GM21447 (cell line): Measurements from ENCODE around the gene KCNS3.

ENCODE experiments used
- ATAC-seq: cut with Tn5 transposase; IDR thresholded peaks from one replicate; pipeline ENCODE4 v1.9.1; 2021; ENCODE audit not compliant: unreplicated experiment

KCNS3 gene

DNA sequence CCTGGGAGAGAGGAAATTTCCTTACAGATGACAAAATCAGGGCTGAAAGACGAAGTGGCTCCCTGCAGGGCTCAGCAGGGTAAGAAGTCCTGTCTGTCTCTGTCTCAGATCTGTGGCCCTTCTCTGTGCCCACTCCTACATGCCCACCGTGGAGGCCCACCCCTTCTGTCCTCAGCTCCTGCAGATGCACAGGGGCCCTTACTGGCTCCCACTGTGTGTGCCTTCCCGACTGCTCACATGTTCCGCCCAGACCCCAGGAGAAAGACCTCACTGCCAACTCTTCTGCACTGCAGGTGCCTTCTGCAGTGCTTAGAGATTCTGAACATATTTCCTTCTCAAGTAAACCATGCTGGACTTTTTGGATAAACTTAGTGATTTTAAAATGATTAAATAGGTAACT, 1.9 kb upstream of the KCNS3 start:
- ATAC-seq, result no peak

DNA sequence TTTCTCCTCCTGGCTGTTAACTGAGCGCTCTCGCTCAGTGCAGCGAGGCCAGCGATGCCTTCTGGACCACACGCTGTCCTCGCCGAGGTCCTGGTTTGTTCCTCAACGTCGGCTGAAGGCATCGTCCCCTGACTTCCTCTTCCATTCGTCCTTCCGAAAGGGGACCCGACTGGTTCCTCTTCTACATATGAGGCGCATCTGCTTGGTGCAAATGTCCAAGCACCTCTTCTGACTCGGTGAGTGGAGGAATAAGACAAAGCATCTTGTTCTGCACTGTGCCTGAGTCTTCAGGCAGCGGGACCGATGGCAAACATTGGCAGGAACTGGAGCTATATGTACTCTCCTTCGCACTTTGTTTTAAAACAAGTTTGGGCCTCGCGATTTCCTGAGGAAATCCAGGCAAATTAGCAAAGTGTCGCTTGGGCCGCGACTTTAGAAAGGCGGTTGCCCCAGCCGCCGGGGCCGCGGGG, 621 bp upstream of the KCNS3 start:
- ATAC-seq, result peak; percentile 29

DNA sequence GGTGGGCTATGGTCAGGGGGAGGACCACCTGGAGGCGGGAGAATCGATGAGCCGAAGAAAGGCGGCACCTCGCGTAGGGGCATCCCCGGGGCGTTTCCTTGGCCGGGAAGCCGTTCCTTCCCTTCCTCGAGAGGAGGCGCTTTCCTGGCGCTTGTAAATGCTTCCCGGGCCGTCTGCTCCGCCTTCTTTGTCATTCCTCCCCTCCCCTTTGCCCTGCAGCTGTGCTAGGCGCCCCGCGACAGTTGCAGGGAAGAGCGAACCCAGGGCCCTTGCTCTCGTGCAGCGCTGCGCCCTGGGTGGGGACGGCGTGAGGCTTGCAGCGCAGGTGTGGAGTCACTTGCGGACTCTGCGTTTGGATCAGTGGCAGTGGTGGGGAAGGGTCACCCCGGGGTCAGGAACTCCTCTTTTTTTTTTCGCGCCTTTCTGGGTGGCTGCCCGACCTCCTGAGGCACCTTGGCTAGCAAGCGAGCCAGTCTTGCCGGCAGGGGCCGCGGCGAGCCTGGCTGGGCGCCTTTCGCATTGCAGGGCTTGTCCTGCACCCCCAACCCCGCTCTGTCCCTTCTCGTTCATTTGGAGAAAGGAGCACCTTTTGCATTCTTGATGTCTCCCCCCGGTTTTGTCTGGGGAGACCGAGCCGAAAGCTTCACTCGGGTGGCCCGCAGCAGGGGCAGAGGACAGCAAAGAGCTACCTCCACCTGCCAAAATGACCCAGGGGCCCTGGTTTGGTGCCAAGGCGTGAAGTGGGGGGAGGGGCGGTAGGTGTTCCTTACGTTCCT, 858 bp downstream of the KCNS3 start:
- ATAC-seq, result peak; percentile 23

GRCh38 chr2:17879913-17880274, 1.4 kb downstream of the KCNS3 start:
- no peak for ATAC-seq

GRCh38 chr2:17892770-17893534, 14.5 kb downstream of the KCNS3 start:
- no peak for ATAC-seq

GRCh38 chr2:17894005-17894404, 15.5 kb downstream of the KCNS3 start:
- ATAC-seq, result no peak

DNA sequence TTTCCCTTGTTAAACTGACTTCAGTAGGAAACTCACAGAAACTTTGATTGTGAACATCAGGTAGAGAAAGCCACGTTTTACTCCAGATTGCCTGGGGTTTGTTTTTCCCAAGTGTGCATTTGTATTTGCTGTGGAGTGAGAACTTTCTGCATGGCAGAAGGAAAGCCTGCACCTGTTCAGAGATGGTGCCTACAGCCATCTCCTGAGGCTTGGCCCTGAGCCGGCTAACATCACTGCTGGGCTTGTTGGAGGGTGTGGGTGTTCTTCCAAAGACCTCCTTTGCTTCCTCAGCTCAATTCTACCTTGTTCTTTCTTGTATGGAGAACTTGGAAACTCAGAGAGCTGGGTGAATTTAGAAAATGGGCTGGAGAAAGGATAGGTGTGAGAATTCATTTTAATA, 16.1 kb downstream of the KCNS3 start:
- ATAC-seq, result no peak

DNA sequence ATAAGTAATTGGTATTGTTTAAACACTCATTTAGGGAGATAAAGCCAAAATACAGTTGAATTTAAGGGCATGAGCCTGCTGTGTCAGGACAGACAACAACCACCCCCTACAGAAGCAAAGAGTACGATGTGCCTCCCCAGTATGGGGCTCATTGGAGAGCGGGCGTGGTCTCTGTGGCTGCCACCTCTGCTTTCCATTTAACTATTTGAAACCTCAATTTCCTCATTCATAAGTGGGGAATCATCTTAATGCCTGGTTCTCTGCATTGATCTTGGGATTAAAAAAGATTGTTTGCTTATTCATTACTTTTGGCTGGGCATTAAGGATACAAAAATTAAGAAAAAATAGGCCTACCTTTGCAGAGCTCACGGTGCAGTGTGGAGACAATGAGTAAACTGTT, 21.4 kb downstream of the KCNS3 start:
- no peak for ATAC-seq

DNA sequence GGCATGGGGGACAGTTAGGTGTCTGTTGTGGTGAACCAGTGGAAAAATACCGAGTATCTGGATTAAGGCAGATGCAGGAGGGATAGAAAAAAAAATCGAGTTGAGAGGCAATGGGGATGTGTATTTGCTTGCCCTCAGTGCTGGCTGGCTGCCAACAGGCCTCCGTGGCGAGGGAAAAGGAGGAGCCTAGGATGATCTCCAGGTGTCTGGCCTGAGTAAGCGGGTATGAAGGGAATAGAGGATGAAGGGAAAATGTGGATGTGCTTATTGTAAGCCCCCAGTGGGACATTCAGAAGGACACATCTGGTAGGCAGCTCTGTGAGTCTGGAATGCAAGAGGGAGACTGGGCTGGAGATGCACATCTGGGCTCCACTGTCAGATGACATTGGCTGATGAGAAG, 22.8 kb downstream of the KCNS3 start:
- ATAC-seq, result no peak

DNA sequence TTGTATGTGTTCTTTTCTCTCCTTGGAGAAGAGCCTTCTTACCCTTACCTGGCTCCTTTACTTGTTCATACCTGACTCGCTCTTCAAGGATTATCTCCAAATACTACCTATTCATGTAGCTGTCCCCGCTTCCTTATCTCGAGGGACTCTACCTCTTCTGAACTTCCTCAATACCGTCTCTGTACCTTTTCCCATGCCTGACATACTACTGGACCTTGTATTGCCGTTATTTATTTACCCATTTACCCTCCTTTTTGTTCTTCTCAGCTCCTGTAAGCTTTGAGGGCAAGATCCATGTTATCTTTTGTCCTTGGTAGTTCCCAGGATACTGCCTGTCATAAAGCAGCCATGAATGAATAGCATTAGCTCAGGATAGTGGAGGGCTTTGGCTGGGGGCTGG, 32.5 kb downstream of the KCNS3 start:
- ATAC-seq, result no peak

- no peak for ATAC-seq
Measured at GRCh38 chr2:17911491-17912260, 33.2 kb downstream of the KCNS3 start.

- peak; percentile 99 for ATAC-seq
Measured at GRCh38 chr2:17912266-17912691, 33.8 kb downstream of the KCNS3 start.

DNA sequence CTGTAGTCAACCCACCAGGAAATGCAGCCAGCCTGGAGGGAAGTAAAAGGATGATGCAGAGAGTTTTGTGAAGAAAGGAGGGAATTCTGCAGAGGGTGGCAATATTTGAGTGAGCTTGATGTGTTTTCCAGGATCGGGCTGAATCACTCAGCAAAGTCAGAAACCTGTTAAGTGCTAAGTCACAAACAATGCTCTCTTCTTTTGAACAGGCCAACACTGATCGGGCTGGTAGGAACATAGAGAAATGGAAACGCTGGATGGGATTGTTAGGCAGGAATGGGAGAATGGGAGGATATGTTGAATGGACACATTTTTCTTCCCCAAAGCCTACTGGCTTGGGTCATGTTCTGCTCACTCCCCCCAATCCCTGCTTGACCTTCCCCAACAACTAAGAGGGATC, 36.6 kb downstream of the KCNS3 start:
- ATAC-seq, result no peak

GRCh38 chr2:17915811-17916518, 37.5 kb downstream of the KCNS3 start:
- ATAC-seq, result no peak

GRCh38 chr2:17916584-17916983, 38.1 kb downstream of the KCNS3 start:
- no peak for ATAC-seq

GRCh38 chr2:17918789-17919188, 40.3 kb downstream of the KCNS3 start:
- no peak for ATAC-seq

DNA sequence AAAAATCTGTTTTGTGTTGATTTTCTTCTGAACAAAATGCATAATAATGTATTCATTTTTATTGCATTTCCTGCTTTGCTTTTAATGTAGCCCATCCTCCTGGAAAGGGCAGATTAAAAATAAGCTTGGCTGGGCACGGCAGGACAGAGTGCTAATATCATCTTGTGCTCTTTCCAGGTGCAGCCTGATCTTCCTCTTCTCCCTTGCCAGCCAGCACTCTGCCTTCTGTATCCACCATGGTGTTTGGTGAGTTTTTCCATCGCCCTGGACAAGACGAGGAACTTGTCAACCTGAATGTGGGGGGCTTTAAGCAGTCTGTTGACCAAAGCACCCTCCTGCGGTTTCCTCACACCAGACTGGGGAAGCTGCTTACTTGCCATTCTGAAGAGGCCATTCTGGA, 52.3 kb downstream of the KCNS3 start:
- no peak for ATAC-seq

GRCh38 chr2:17933256-17933655, 54.8 kb downstream of the KCNS3 start:
- no peak for ATAC-seq

DNA sequence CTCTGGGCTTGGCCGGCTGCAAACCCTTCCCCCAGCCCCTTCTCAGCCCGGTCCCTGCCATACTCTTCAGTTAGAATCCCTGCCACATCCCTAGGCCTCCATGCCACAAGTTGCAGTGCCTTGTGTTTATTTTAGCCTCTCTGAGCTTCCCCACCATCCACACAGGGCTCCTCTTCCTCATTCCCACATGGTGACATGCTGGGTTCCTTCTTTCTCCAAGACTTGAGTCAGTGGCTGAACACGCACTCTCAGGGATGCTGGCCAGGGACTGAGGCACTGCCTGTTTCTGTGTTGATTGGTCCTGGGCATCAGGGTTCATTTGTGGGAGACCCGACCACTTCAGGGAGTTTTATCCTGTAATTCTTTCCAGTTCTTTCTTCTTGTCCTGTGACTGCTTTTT, 56.3 kb downstream of the KCNS3 start:
- no peak for ATAC-seq

GRCh38 chr2:17935242-17935885, 56.9 kb downstream of the KCNS3 start:
- ATAC-seq, result no peak

- ATAC-seq, result no peak
Measured at GRCh38 chr2:17936599-17936998, 58.1 kb downstream of the KCNS3 start.
